ENCODE results near the gene LILRB1.
"Not testable (repeated sequence)": the region's sequence is repeated elsewhere in the genome, so short reads cannot be mapped to it uniquely, and the experiment has no call there.

The LILRB1 gene

GRCh38 chr19:54630262-54630661 is at the start of gene LILRB1:
Gene LILRB1, plus strand, starts transcription at chr19:54630484. Its CDS starts 590 bp downstream, at chr19:54631074.
- intact Hi-C loops (cut with DNase I); DNase-seq: not testable (repeated sequence)

DNA sequence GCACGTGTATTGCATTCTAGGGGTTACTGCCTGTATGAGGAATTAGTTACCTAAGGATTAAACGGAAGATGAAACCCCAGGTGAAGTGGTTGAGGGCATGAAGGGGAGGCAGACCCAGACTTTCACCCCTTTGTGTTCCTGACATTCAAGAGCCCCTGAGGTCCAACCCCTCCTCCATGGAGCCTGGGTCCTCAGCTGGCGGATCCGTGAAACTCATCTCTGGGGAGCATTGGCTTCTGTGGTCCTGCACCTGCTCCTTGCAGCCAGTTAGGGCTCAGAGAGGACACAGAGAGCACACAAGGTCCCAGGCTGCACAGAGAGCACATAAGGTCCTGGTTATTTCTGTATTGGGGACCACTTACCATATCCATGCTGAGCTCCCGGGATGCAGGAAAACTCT is 43.9 kb upstream of the LILRB1 start:
- no peak for DNase-seq
- intact Hi-C loops (cut with DNase I), result no loop called here

DNA sequence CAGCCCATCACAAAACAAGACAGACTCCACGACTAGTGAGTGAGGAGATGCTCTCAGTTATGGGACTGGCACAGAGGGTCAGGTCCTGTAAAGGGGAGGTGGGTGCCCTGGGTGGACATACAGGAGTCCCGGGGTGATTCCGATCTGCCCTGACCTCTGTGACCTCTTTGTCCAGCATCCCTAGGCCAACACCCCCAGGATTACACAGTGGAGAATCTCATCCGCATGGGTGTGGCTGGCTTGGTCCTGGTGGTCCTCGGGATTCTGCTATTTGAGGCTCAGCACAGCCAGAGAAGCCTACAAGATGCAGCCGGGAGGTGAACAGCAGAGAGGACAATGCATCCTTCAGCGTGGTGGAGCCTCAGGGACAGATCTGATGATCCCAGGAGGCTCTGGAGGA is 43.3 kb upstream of the LILRB1 start:
- intact Hi-C loops (cut with DNase I), result no loop called here
- no peak for DNase-seq

- DNase-seq; intact Hi-C loops (cut with DNase I): not testable (repeated sequence)
Measured at GRCh38 chr19:54593445-54593844, 36.8 kb upstream of the LILRB1 start, which contains the start of gene LILRA1. Gene LILRA1, plus strand, starts transcription at chr19:54593632. Its CDS starts 613 bp downstream, at chr19:54594245.

DNA sequence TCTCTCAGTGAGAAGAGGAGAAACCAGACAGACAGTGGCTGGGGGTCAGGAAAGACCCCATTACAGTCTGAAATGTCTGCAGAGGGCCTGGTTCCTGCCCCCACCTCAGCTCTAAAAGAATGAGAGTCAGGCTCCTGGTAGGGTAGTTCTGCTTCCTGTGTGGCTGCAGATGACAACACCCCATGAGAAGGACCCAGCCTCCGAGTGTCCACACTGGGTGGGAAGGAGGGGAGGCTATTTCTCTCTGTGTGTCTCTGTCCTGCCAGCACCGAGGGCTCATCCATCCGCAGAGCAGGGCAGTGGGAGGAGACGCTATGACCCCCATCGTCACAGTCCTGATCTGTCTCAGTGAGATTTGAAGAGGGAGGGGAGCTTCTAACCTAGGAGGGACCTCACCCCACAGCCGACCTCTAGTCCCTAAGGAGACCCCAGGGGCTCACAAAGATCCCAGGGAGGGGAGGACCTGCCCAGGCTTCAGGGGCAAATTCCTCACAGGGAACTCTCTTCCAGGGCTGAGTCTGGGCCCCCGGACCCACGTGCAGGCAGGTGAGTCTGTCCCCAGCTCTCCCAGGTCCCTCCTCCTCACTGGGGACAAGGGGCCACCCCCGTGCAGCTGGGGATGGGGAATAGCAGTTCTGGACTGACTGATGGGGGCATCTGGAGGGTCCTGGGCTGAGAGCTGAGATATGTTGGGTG is 36.2 kb upstream of the LILRB1 start:
- DNase-seq, result peak in 2 of 42 donors; percentile 17 to 19
- intact Hi-C loops (cut with DNase I), result not testable (repeated sequence)

GRCh38 chr19:54594737-54595136 is 35.5 kb upstream of the LILRB1 start:
- intact Hi-C loops (cut with DNase I), result no loop called here
- no peak for DNase-seq

DNA sequence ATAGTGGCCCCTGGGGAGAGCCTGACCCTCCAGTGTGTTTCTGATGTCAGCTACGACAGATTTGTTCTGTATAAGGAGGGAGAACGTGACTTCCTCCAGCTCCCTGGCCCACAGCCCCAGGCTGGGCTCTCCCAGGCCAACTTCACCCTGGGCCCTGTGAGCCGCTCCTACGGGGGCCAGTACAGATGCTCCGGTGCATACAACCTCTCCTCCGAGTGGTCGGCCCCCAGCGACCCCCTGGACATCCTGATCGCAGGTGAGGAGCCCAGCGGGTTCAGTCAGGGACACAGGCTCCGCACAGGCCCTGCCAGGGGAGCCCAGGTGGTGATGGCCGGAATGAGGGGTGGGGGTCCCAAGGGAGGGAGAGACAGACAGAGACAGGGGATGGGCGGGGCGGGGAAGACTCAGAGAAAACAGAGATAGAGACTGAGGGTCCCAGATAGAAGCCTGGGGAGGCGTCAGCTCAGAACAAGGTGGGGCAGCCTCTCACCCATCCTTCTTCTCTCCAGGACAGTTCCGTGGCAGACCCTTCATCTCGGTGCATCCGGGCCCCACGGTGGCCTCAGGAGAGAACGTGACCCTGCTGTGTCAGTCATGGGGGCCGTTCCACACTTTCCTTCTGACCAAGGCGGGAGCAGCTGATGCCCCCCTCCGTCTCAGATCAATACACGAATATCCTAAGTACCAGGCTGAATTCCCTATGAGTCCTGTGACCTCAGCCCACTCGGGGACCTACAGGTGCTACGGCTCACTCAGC is 34.4 kb upstream of the LILRB1 start:
- intact Hi-C loops (cut with DNase I); DNase-seq: not testable (repeated sequence)

DNA sequence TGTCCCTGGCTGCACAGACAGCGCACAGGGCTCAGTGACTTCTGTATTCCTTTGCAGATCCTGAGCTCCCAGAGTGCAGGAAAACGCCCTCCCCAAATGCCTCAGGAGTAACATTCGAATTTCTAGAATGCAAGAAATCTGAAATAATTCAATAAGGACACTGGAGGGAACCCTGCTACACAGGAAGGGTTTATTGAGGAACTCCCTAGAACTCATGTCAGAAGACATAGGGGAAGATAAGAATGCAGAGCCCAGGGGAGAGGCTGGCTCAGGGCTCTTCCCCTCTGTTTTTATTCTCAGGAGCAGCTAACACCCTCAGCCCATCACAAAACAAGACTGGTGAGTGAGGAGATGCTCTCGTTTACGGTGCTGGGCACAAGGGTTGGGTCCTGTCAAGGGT is 30.1 kb upstream of the LILRB1 start:
- intact Hi-C loops (cut with DNase I), result no loop called here

GRCh38 chr19:54606230-54606629 is 24.1 kb upstream of the LILRB1 start:
- intact Hi-C loops (cut with DNase I), result no loop called here

More for the DNA sequence above, 30.1 kb upstream of the LILRB1 start:
- DNase-seq, result no peak

GRCh38 chr19:54606891-54607784 is 23.1 kb upstream of the LILRB1 start:
- peak in 40 of 42 donors; percentile 26 to 94 (median 75) for DNase-seq
- intact Hi-C loops (cut with DNase I), result no loop called here

More at GRCh38 chr19:54606230-54606629, 24.1 kb upstream of the LILRB1 start:
- no peak for DNase-seq

GRCh38 chr19:54607785-54608150 is 22.5 kb upstream of the LILRB1 start:
- DNase-seq, result no peak
- intact Hi-C loops (cut with DNase I), result no loop called here

DNA sequence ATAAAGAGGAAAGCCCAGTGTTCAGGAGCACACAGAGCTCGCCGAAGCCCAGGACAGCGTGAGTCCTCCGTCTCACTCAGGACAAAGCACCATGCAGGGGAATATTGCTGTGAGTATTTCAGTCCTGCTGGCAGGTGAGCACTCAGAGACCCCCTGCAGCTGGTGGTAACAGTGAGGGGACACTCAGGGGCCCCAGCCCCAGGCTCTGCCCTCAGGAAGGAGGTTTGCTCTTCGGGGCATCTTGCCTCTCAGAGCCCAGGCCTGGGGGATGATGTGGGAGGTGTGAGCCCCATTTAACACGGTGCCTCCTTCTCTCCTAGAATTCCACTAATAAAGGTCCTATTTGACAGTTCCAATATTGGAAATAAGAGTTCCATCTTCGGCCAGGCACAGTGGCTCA is 22.1 kb upstream of the LILRB1 start:
- intact Hi-C loops (cut with DNase I), result no loop called here
- DNase-seq, result no peak

- intact Hi-C loops (cut with DNase I), result no loop called here
- DNase-seq, result peak in 1 of 42 donors; percentile 9
Measured at GRCh38 chr19:54608792-54609191, 21.5 kb upstream of the LILRB1 start.

GRCh38 chr19:54609356-54609791 is 20.9 kb upstream of the LILRB1 start:
- peak in 1 of 42 donors; percentile 27 for DNase-seq
- intact Hi-C loops (cut with DNase I), result no loop called here

- DNase-seq, result no peak
- intact Hi-C loops (cut with DNase I), result no loop called here
Measured at GRCh38 chr19:54612428-54612827, 17.9 kb upstream of the LILRB1 start.

DNA sequence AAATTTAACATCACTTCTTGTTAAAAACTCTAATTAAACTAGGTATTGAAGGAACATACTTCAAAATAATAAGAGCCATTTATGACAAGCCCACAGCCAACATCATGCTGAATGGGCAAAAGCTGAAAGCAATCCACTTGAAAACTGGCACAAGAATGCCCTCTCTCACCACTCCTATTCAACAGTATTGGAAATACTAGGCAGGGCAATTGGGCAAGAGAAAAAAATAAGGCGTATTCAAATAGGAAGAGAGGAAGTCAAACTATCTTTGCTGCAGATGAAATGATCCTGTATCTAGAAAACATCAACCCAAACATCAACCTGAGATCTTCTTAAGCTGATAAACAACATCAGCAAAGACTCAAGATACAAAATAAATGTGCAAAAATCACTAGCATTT is 15.6 kb upstream of the LILRB1 start:
- no peak for DNase-seq
- intact Hi-C loops (cut with DNase I), result no loop called here

- intact Hi-C loops (cut with DNase I), result no loop called here
- no peak for DNase-seq
Measured at GRCh38 chr19:54616057-54616456, 14.2 kb upstream of the LILRB1 start.

GRCh38 chr19:54616821-54617560 is 13.3 kb upstream of the LILRB1 start:
- DNase-seq, result peak in 1 of 42 donors; percentile 27
- intact Hi-C loops (cut with DNase I), result no loop called here

DNA sequence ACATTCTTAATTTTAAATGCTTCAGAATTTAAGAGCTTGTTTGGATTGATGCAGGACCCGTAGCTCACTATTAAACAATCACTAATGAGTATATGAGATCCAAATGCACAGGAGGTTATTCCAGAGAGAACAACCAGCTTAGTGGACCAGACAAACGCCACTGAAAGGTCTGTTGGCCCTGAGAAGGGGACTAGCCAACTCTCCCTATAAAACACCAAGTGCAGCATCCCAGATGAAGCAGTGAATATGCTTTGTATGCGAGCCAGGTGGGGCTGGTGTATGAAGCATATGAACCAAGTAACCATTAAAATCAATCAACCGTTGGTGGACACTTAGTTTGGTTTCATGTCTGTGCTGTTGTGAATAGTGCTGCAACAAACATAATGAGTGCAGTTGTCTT is 9.8 kb upstream of the LILRB1 start:
- intact Hi-C loops (cut with DNase I), result no loop called here
- no peak for DNase-seq

Measured in head of caudate nucleus (tissue), 42 donors.